GM12878 (cell line): ENCODE data around the gene BCAT1.

Experiments
- CTCF ChIP-seq, 3 experiments: IDR thresholded peaks in 2 of 3; conservative IDR thresholded peaks in 1 of 3; 2 replicates each; pipeline ENCODE4 v1.5.1; 2011; ENCODE audit warnings: low read depth in 3 of 3, low read length in 3 of 3, mild to moderate bottlenecking in 3 of 3, control low read depth in 2 of 3, moderate library complexity in 2 of 3, inconsistent platforms in 1 of 3, mixed read lengths in 1 of 3; ENCODE audit not compliant: control insufficient read depth in 2 of 3, insufficient read depth in 1 of 3; ENCODE audit errors: extremely low read depth in 1 of 3
- FOXM1 ChIP-seq: IDR thresholded peaks from 2 replicates; pipeline ENCODE4 v1.6.1; 2012; ENCODE audit warnings: low read depth, mild to moderate bottlenecking, inconsistent platforms, low read length, moderate library complexity
- PBX3 ChIP-seq: IDR thresholded peaks from 2 replicates; pipeline ENCODE4 v1.6.1; 2011; ENCODE audit warnings: mild to moderate bottlenecking, low read depth, low read length, moderate library complexity; ENCODE audit not compliant: insufficient replicate concordance
- POLR2A ChIP-seq: IDR thresholded peaks from 2 replicates; pipeline ENCODE4 v1.6.1; 2011; ENCODE audit warnings: low read depth, mild to moderate bottlenecking, low read length
- USF2 ChIP-seq: IDR thresholded peaks from 2 replicates; pipeline ENCODE4 v1.6.1; 2011; ENCODE audit warnings: low read depth, low read length, improper control_type of control experiment, borderline replicate concordance
- YY1 ChIP-seq: IDR thresholded peaks from 2 replicates; pipeline ENCODE4 v1.6.1; 2011; ENCODE audit warnings: low read depth, mild to moderate bottlenecking, low read length

- no peak for TF ChIP-seq FOXM1
- no peak for TF ChIP-seq POLR2A
- no peak for TF ChIP-seq PBX3
- no peak for TF ChIP-seq USF2
- TF ChIP-seq YY1 = no peak
- TF ChIP-seq CTCF (IDR thresholded peaks at IDR 0.05 in 2 of 3, conservative IDR thresholded peaks at IDR 0.05 in 1 of 3; ENCODE audit: control insufficient read depth in 2 of 3, extremely low read depth in 1 of 3, insufficient read depth in 1 of 3, low read depth in 3 of 3, low read length in 3 of 3) = no peak
These were observed 18.2 kb upstream of the BCAT1 start for GRCh38 chr12:24966951-24967564.
